GM18502 (cell line): Measurements from ENCODE around the gene SGMS2.

ENCODE experiments used
- ATAC-seq: cut with Tn5 transposase; IDR thresholded peaks from one replicate; pipeline ENCODE4 v1.9.1; 2021; ENCODE audit warnings: mild to moderate bottlenecking; ENCODE audit not compliant: unreplicated experiment, poor library complexity

The SGMS2 gene

DNA sequence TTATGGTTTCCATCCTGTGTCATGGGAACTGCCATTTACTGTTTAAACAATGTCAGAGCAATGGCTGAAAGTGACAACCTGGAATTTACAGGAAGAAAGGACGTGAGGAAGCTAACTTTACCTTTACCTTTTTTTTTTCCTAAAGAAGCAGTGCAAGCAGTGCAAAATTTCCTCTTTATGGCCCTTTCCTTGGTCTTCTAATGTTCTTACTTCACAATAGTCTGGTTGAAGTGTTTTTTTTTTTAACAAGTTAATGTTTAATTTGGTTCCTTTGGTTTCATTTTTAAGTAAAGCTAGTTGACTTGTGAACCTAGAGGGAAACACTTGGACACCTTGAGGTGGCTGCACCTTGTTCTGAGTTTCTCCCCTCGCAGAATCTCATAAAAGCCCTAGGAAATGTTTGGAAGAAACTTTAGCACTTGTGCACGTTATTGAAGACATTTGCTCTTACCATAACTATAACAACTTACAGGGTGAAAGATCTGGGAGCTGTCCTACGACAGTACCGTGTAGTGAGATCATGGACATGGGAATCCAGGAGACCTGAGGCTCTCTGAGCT, 1.8 kb downstream of the SGMS2 start:
- no peak for ATAC-seq

DNA sequence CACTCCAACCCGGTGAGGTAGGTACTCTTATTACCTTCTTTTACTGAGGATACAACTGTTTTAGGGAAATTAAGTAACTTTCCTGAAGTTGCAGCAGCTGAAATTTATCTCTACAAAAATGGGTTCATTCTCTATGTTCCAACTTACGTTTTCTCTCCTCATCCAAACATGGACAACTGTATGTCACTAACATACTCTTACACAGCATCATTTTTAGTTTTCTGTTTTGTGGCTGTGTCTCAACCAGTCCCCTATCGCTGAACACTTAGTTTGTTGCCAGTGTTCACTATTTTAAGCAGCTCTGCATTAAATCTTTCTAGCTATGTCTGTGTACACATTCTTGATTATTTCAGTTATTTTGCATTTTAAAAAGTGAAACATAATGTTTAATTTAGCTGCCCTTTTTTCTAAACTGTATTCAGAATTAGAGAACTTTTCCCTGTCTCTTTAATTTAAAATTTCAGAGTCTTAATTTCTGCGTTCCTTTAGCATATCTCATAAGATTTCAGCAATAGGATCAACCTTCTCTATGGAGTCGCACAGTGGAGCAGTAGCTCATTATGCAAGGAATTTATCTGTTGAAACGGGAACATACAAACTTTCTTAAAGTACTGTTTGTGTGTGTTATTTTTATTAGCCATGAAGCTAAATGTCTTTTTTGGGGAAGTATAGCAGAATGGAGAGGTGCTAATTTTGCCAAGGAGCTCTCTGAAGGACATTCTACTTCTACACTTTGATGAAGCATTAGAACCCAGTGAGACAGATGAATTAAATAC, 3.8 kb downstream of the SGMS2 start:
- ATAC-seq: no peak

DNA sequence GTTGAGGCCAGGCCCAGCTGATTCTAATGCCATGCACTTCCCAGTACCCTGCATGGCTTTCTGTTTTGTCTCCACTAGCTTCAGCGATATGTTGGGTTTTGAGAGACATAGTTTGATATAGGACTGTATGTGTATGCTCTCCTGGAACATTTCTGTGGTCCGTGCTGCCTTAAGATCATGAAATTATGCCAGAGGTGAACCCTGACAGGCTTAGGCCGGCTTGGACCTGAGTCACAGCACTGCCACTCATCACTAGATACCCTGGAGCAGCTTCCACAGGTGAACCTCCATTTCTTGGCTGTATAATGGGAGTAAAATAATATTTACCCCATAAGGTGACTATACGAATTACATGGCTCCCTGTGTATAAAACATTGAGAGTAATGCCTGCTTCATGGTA, 6.4 kb downstream of the SGMS2 start:
- no peak for ATAC-seq

DNA sequence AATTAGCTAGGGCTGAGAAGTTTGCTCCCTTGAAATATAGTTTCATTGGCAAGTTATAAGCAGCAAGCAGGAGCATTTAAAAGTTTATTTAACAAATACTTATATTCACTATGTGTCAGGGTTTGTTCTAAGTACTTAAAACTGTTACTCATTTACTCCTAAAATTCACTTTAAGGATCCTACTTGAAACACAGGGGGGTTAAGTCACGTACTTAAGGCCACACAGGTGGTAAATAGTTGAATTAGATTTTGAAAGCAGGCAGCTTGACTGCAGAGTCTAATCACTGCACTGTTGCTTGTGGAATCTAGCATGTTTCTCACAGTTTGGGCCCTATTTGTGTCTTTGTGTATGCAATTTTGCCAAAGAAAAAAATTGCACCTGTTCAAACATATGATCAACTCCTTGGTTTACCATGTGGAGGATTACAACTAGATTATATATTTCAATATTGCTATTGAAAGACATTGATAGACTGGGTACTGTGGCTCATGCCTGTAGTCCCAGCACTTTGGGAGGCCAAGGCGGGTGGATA, 7.6 kb downstream of the SGMS2 start:
- no peak for ATAC-seq

DNA sequence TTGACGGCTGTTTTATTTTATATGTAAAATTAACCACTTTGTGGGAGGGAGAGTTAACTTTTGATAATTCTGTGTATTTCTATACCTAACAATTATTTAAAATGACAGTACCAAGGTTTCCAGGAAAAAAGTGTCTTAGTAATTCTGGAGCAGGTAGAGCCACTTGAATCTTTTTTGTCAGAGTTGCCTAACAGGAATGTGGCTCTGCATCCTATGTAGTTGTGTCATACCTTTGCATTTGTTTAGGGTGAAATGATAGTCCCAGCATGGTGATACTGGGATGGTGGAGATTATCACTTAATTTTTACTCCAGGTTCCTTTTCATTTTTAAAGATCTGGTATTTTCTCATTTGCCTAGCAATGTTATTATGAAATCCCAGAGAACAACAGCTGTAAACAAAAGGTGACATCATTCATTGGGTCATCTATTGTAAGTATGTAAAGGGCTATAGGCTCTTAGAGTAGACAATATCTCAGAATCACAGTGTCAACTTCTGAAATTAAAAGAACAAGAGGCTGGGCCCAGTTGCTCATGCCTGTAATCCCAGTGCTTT, 9.6 kb downstream of the SGMS2 start:
- ATAC-seq: no peak

DNA sequence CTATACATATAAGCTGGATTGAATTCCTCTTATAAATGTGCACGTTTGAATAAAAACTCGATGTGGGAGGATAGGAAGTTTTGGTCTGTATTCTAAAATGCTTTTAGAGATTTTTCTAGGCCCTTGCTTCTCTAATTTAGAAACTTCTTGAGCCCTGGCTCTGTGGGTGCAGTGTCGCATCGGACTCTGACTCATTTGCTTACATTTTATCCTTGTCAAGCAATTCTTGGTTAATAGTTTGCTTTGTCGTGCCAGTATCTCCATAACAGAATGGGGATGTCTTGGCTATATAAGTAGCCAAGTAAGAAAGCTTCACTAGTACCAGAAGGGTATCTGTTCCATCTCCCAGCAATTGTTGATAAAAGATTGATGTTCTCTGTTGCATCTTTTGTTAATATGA, 10.7 kb downstream of the SGMS2 start:
- no peak for ATAC-seq

DNA sequence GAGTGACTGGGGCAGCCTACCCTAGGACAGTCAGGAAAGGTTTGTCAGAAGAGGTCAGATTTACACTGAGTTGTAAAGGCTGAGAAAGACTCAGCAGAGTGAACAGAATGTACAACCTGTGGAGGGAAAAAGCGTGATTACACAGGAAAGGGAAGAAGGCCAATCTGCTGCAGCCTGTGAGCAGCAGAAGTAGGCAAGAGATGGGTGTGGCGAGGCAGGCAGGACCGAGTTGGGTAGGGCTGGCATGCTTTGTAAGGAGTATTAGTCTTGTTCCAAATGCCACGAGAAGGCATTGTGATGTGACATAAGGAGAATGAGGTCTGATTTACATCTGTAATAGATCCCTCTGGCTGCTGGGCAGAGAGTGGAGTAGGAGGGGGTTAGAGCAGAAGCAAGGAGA, 12.6 kb downstream of the SGMS2 start:
- ATAC-seq: no peak

DNA sequence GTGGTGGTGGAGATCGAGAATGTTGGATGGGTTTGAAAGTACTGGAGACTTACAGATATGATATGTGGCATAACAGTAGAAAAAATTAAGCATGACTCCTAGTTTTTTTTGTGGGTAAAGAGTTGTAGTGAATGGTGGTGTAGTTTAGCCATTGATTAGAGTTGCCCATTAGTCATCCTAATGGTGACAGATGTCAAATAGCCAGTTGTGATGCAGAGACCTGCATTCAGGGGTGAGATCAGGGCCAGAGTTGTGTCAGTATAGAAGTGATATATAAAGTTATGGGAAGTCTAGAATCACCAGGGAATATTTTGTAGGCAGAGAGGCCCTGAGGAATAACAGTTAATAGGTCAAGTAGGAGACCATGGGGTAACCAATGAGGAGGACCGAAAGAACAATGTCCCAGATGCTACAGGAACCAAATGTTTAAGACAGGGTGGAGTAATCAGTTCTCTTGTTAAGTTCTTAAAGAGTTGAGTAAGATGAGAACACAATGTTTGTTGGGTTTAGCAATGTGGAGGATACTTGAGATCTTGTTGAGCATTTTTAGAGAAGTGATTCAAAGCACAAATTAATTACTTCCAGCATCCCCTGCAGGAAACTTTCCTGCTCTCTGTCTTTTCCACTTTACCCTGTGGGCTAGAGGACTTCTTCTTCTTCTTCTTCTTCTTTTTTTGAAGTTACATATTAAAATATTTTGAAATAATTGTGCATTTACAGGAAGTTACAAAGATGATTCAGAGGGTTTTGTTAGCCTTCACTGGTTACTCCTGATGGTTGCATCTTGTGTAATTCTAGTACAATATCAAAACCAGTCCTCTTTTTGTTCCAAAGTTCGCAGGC, 13.3 kb downstream of the SGMS2 start:
- ATAC-seq: no peak

DNA sequence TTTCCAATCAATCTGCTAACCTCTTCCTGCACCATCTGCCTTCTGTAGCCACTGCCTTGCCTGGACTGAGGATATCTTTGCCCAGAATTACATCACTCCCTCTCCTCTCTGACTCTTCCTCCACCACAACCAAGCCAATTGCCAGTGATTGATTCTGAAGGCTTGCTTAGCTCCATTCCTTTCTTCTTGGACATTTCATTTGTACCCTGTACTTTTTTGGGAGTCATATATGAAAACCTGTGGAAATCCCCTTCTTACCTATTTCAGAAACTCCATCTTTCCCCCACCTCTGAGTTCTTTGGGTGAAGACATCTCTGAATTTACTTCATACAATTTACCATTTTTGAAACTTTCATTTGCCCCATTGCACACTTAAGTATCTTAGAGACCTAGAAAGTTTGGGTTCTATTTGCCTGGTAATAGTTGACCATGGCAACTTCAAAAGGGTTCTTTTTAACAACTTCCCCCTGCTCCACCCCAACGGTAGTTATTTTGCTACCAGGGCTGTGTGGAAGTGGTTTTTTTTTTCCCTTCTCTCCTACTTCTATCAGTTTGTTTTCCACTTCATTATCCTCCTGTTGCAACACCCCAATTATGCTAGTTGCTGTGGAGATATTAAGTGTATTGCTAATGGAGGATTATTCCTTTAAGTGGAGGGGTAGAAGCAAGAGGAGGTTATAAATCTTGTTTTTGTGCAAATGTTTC, 14.3 kb downstream of the SGMS2 start:
- ATAC-seq: no peak

DNA sequence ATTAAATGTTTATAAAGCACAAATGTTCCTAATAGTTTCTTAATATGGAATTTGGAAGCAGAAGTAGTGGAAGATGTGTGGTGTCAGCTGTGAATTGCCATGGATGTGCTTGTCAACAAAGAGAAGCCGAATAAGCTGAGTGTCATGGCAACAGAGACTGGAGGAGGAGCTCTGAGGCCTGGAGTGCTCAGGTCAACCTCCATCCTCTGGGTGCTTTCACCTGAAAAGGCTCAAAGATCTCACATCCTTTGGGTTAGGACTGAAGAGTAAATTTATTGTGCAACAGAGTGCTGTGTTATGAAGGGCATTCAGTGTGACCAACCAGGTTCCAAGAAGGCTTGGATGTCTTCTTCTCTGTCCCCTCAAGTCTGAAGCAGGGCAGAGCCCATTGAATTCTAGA, 18.7 kb downstream of the SGMS2 start:
- no peak for ATAC-seq

DNA sequence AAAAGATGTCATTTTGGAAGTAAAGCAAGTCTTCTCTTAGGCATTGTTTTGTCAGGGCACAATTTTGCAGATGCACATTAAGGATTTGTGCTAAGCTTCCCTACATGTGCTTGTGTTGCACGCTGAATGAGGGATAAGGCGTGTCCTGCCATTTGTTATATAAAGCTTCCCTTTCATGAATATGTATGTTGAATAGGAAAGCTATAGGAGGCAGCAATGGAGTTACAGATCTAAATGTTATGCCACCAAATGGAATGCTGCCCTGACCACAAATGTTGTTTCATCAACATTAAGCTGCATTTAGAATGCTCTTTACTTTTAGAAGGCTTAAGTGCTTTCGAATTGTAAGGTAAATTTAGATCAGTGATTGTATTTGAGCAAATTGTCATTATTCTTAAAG, 20.9 kb downstream of the SGMS2 start:
- no peak for ATAC-seq

DNA sequence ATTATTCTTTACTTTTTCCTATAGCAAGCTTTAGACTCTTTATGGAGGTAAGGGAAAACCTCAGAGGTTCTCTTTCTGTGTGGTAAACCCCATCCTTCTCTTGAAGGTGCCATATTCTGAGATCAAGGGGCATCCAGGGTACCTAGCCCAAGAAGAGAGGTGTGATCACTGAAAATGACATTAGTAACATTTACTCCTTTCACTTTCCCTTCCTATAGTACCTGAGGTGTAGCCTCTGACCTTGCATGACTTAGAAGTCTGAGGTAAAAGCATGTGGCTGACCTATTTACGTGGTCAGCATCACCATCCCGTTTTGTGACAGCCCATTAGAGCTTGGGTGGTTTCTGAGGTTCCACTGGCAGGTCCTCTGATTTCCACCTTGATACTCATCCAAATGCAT, 25.7 kb downstream of the SGMS2 start:
- ATAC-seq: no peak

DNA sequence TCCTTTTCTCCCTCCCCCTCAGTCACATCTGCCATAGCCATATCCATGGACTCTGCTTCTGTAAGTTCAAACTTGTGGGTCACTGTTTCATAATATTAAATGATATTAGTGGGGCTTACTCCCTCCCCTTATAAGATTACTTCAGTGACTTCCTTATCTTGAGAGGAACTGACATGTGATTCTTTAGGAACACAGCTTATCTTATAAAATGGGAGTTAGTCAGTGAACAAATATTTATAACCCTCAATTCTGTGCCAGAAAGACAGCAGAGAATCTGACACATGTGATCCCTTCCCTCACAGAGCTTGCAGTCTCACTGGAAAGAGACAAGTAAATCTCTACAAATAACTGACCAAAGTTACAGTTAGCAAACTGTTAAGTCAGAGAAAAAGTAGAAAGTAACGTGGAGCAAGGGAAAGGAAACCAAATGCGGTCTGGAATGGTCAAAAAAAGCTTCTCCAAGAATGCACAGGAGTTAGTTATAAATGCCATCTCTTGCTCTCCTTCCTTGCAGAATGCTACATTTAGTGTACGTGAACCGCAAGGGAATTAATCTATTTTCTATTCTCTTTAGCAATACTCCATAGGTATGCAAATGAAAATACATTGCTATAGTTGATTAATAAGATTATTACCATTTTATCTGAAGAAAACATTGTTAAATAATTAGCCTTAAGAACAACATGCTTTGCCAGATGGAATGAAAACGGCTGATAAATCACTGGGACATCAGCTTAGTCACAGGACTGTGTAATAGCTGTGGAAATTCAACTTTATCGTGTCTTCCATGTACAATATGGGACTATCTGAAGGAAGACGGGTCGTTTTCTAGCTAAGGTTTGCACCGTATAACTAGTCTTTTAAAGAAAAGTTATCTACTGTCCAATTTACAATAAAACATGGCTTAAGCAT, 29.0 kb downstream of the SGMS2 start:
- no peak for ATAC-seq

DNA sequence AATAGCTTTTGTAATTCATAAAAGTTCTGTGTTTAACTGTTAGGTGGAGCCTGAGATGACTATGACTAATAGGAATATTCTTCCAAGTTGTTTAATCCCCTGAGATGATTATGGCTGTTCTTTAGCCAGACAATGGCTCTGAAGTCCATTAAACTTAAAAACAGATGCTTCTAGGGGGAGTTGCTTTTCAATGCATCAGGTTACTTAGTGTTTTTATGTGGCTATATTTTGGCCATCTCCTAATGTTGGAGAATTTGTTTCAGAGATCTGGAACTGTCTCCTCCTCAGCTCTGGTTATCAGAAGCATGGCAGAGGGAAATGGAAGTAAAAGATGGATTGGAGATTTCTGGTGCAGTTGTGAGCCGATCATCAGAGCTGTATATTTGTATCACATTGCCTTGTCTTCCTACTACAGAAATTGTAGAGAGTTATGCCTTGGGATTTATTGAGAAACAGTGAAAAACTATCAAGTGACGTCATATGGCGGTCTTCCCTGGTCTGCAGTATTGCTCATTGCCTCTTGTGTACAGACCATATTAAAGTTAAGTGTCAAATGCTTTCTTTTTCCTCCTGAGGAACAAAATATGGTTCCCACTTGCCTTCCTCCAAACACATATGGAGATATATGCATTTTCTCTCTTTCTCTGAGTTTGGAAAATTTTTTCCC, 29.8 kb downstream of the SGMS2 start:
- no peak for ATAC-seq

DNA sequence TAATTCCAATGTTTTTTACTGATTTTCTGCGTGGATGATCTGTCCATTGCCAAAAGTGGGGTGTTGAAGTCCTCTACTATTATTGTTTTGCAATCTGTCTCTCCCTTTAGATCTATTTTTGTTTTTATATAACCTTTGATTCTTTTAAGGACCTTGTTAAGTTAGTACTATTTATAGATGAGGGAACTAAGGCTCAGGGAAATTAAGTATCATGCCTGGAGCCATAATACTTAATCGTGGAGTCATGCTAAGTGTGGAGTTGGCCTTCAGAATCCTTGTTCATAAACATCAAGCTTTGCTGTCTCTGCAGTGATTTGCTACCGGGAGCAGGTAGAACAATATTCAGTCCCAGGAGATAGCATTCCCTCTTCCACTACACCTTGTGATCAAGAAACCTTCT, 31.0 kb downstream of the SGMS2 start:
- no peak for ATAC-seq

DNA sequence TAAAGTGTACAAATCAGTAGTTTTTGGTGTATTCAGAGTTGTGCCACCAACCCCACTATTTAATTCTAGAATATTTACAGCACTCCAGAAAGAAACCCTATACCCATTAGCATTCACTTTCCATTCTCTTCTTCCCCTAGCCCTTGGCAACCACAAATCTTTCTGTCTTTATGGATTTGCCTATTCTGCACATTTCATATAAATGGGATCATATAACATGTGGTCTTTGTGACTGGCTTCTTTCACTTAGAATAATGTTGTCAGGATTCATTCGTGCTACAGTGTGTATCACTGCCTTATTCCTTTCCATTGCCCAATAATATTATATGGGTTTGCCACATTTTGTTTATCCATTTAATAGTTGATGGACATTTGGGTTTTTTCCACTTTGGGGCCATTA, 32.2 kb downstream of the SGMS2 start:
- no peak for ATAC-seq

DNA sequence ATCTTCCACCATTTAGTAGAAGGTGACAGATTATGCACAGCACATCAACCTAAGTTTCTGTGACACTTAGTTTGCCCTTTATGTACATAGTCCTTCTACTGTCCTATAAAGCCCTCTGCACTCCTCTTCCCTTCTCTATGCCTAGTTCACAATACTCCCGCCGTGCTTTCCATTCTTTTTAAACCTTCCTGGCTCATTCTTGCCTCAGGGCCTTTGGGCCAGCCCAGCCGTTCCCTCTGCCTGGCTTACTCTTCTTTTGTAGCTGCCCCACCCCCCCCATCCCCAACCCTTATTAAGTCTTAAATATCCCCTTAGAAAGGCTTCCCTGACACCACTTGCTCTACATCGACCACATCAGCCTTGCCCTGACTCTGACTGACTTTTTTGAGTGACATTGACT, 33.0 kb downstream of the SGMS2 start:
- no peak for ATAC-seq

DNA sequence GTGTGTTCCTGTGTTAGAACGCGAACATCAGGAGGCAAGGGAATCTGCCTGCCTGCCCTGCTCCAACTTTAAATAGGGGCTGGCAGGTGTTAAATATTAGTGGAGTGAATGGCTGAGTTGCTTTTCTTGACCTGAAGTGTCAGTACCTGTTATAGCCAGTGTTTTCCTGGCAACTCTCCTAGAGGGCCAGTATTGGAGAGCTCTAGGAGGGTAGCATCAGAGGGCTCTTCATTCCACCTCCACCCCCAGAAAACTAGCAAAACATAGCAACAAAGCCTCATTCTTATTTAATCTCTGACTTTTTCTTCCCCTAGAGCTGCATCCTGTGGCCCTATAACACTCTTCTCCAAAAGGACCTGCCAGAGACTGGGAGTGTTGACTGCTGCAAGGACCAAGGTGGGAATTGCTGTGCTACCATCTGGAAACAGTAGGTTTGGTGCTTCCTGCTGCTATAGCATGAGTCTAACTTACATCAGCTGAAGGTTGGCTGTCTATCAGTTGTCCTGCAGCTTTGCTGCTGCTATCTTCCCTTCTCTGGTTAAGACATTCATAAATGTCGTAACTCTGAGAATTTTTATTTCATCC, 33.5 kb downstream of the SGMS2 start:
- ATAC-seq: no peak
